Measurements from ENCODE around the gene ZAP70.
"Not testable (repeated sequence)": the region's sequence is repeated elsewhere in the genome, so short reads cannot be mapped to it uniquely, and the experiment has no call there.

ZAP70 gene

GRCh38 chr2:97713296-97714083, at the start of gene ZAP70:
Gene ZAP70 (plus strand): TSS chr2:97713576. CDS start chr2:97724037, 10,461 bp downstream.
- Mint-ChIP-seq H3K27ac (no peak within 1 kb of the TSS), H3K36me3 (ENCODE audit: low read depth) (no peaks in the 10 kb centered on the region), H3K9me3 (no peaks in the 10 kb centered on the region), H3K27me3 (peaks cover 2% of the 10 kb centered on the region), H3K4me3 (no peak within 1 kb of the TSS), H3K4me1 (ENCODE audit: low read depth) (peaks cover 7% of the 10 kb centered on the region)
- intact Hi-C loops (cut with micrococcal nuclease) = no loop called here

- H3K27ac Mint-ChIP-seq = peak overlapping the region; percentile 95
- H3K4me3 Mint-ChIP-seq = peak overlapping the region; percentile 88
- intact Hi-C loops (cut with micrococcal nuclease) = loop anchor here (5.0 kb wide), 1 partner anchor 944 kb away; the partner anchor contains the start of genes COA5 and UNC50
- H3K4me1 Mint-ChIP-seq (ENCODE audit: low read depth) = peaks cover 39% of the 10 kb centered on the region
- H3K36me3 Mint-ChIP-seq (ENCODE audit: low read depth) = peaks cover 34% of the 10 kb centered on the region
- no peaks in the 10 kb centered on the region for H3K27me3 Mint-ChIP-seq
- no peaks in the 10 kb centered on the region for H3K9me3 Mint-ChIP-seq
Observed at GRCh38 chr2:97663626-97663961, 49.8 kb upstream of the ZAP70 start.

- Mint-ChIP-seq H3K9me3 (no peaks in the 10 kb centered on the region), H3K4me3 (peak within 1 kb of the TSS; percentile 88), H3K27me3 (no peaks in the 10 kb centered on the region), H3K4me1 (ENCODE audit: low read depth) (peaks cover 39% of the 10 kb centered on the region), H3K27ac (peak within 1 kb of the TSS; percentile 95), H3K36me3 (ENCODE audit: low read depth) (peaks cover 29% of the 10 kb centered on the region)
- intact Hi-C loops (cut with micrococcal nuclease) = loop anchor here (1.0 to 5.0 kb wide), 3 partner anchors 19 to 943 kb away; partner anchors contain the start of genes COA5 and UNC50
Observed at GRCh38 chr2:97663962-97664635, 49.3 kb upstream of the ZAP70 start, which contains the start of gene ACTR1B. Gene ACTR1B (minus strand): TSS chr2:97664044. CDS start chr2:97663890, 154 bp downstream.

GRCh38 chr2:97664636-97664970, 48.8 kb upstream of the ZAP70 start:
- peak overlapping the region; percentile 82 for H3K4me3 Mint-ChIP-seq
- peaks cover 37% of the 10 kb centered on the region for H3K4me1 Mint-ChIP-seq (ENCODE audit: low read depth)
- H3K27ac Mint-ChIP-seq = peak overlapping the region; percentile 95
- no peaks in the 10 kb centered on the region for H3K27me3 Mint-ChIP-seq
- peaks cover 24% of the 10 kb centered on the region for H3K36me3 Mint-ChIP-seq (ENCODE audit: low read depth)
- H3K9me3 Mint-ChIP-seq = no peaks in the 10 kb centered on the region
- intact Hi-C loops (cut with micrococcal nuclease) = loop anchor here (1.0 to 5.0 kb wide), 3 partner anchors 19 to 943 kb away; partner anchors contain the start of genes COA5 and UNC50

GRCh38 chr2:97669448-97669847, 43.9 kb upstream of the ZAP70 start, which contains the start of gene C2orf92:
Gene C2orf92 (plus strand): TSS chr2:97669713. CDS start chr2:97669789, 76 bp downstream.
- Mint-ChIP-seq H3K9me3 (no peaks in the 10 kb centered on the region), H3K27me3 (no peaks in the 10 kb centered on the region), H3K36me3 (ENCODE audit: low read depth) (no peaks in the 10 kb centered on the region), H3K4me3 (no peak within 1 kb of the TSS), H3K4me1 (ENCODE audit: low read depth) (peaks cover 16% of the 10 kb centered on the region), H3K27ac (no peak within 1 kb of the TSS)
- intact Hi-C loops (cut with micrococcal nuclease) = no loop called here

- intact Hi-C loops (cut with micrococcal nuclease) = no loop called here
- H3K27me3 Mint-ChIP-seq = no peaks in the 10 kb centered on the region
- H3K4me1 Mint-ChIP-seq (ENCODE audit: low read depth) = peaks cover 16% of the 10 kb centered on the region
- H3K36me3 Mint-ChIP-seq (ENCODE audit: low read depth) = no peaks in the 10 kb centered on the region
- no peak overlapping the region for H3K4me3 Mint-ChIP-seq
- H3K9me3 Mint-ChIP-seq = no peaks in the 10 kb centered on the region
- no peak overlapping the region for H3K27ac Mint-ChIP-seq
Observed at GRCh38 chr2:97670471-97670870, 42.9 kb upstream of the ZAP70 start.

- no peaks in the 10 kb centered on the region for H3K9me3 Mint-ChIP-seq
- intact Hi-C loops (cut with micrococcal nuclease) = no loop called here
- H3K27me3 Mint-ChIP-seq = no peaks in the 10 kb centered on the region
- no peak overlapping the region for H3K4me3 Mint-ChIP-seq
- H3K27ac Mint-ChIP-seq = no peak overlapping the region
- H3K4me1 Mint-ChIP-seq (ENCODE audit: low read depth) = peaks cover 16% of the 10 kb centered on the region
- no peaks in the 10 kb centered on the region for H3K36me3 Mint-ChIP-seq (ENCODE audit: low read depth)
Observed at GRCh38 chr2:97671526-97671925, 41.9 kb upstream of the ZAP70 start.

GRCh38 chr2:97672606-97673140, 40.7 kb upstream of the ZAP70 start:
- intact Hi-C loops (cut with micrococcal nuclease); H3K36me3 Mint-ChIP-seq (ENCODE audit: low read depth); H3K27me3 Mint-ChIP-seq; H3K9me3 Mint-ChIP-seq; H3K4me3 Mint-ChIP-seq: not testable (repeated sequence)
- peak overlapping the region; percentile 53 for H3K27ac Mint-ChIP-seq
- H3K4me1 Mint-ChIP-seq (ENCODE audit: low read depth) = peaks cover 16% of the 10 kb centered on the region

GRCh38 chr2:97673182-97673914, 40.0 kb upstream of the ZAP70 start:
- Mint-ChIP-seq H3K27me3 (no peaks in the 10 kb centered on the region), H3K27ac (peak overlapping the region; percentile 53), H3K36me3 (ENCODE audit: low read depth) (no peaks in the 10 kb centered on the region), H3K9me3 (no peaks in the 10 kb centered on the region), H3K4me3 (no peak overlapping the region), H3K4me1 (ENCODE audit: low read depth) (peaks cover 16% of the 10 kb centered on the region)
- intact Hi-C loops (cut with micrococcal nuclease) = no loop called here

GRCh38 chr2:97673915-97674283, 39.5 kb upstream of the ZAP70 start:
- no peaks in the 10 kb centered on the region for H3K36me3 Mint-ChIP-seq (ENCODE audit: low read depth)
- H3K4me1 Mint-ChIP-seq (ENCODE audit: low read depth) = peaks cover 16% of the 10 kb centered on the region
- H3K9me3 Mint-ChIP-seq = no peaks in the 10 kb centered on the region
- H3K4me3 Mint-ChIP-seq = no peak overlapping the region
- no peaks in the 10 kb centered on the region for H3K27me3 Mint-ChIP-seq
- no peak overlapping the region for H3K27ac Mint-ChIP-seq
- intact Hi-C loops (cut with micrococcal nuclease) = no loop called here

- peaks cover 16% of the 10 kb centered on the region for H3K4me1 Mint-ChIP-seq (ENCODE audit: low read depth)
- H3K9me3 Mint-ChIP-seq = no peaks in the 10 kb centered on the region
- no peaks in the 10 kb centered on the region for H3K36me3 Mint-ChIP-seq (ENCODE audit: low read depth)
- no peaks in the 10 kb centered on the region for H3K27me3 Mint-ChIP-seq
- H3K4me3 Mint-ChIP-seq = no peak overlapping the region
- intact Hi-C loops (cut with micrococcal nuclease) = no loop called here
- no peak overlapping the region for H3K27ac Mint-ChIP-seq
Observed at GRCh38 chr2:97675430-97676113, 37.8 kb upstream of the ZAP70 start.

- Mint-ChIP-seq H3K36me3 (ENCODE audit: low read depth) (no peaks in the 10 kb centered on the region), H3K4me3 (no peak overlapping the region), H3K27ac (no peak overlapping the region), H3K9me3 (no peaks in the 10 kb centered on the region), H3K27me3 (no peaks in the 10 kb centered on the region), H3K4me1 (ENCODE audit: low read depth) (peaks cover 17% of the 10 kb centered on the region)
- intact Hi-C loops (cut with micrococcal nuclease) = no loop called here
Observed at GRCh38 chr2:97676620-97677019, 36.8 kb upstream of the ZAP70 start.

- H3K4me3 Mint-ChIP-seq = no peak overlapping the region
- no peak overlapping the region for H3K27ac Mint-ChIP-seq
- H3K4me1 Mint-ChIP-seq (ENCODE audit: low read depth) = peaks cover 24% of the 10 kb centered on the region
- no peaks in the 10 kb centered on the region for H3K9me3 Mint-ChIP-seq
- intact Hi-C loops (cut with micrococcal nuclease) = no loop called here
- no peaks in the 10 kb centered on the region for H3K27me3 Mint-ChIP-seq
- no peaks in the 10 kb centered on the region for H3K36me3 Mint-ChIP-seq (ENCODE audit: low read depth)
Observed at GRCh38 chr2:97677480-97677879, 35.9 kb upstream of the ZAP70 start.

Measured in dendritic cell treated with granulocyte-macrophage colony-stimulating factor and Interleukin-4, amounts not matched to agents 40 ng/mL and 50 ng/mL, for 4 days (primary cell).